Spleen (tissue), 7 donors: Measurements from ENCODE around the gene RRBP1.

Experiments used
- CTCF ChIP-seq, 11 experiments: fragments of 200-600 bp in 7 of 11; fragments of 450-650 bp in 4 of 11; sonication (generic) in 4 of 11; IDR thresholded peaks in 8 of 11; conservative IDR thresholded peaks in 3 of 11; 1 replicate in 7 of 11; 2 replicates in 4 of 11; pipeline versions ENCODE4 v1.4.0 to v1.8.0; 2016 to 2021; ENCODE audit warnings: antibody characterized with exemption in 11 of 11, inconsistent platforms in 4 of 11, mild to moderate bottlenecking in 1 of 11
- POLR2A ChIP-seq, 3 donors: fragments of 450-650 bp; IDR thresholded peaks; one replicate each; pipeline ENCODE4 v1.5.1; 2017; ENCODE audit warnings: antibody characterized with exemption in 3 of 3, mild to moderate bottlenecking in 1 of 3
- donor health status: DM: no; HTN: no; CAD: no; lungs with moderate emphysema.
- donor health status: DM: no; HTN: no; CAD: no.
- donor health status: DM: no; HTN: no; CAD: no.

GRCh38 chr20:17685168-17685567, 3.1 kb upstream of the RRBP1 start:
- TF ChIP-seq CTCF (IDR thresholded peaks at IDR 0.05 in 8 of 11, conservative IDR thresholded peaks at IDR 0.05 in 3 of 11) (no peak), POLR2A (IDR thresholded peaks at IDR 0.05) (no peak)
